ENCODE results near the gene PDE10A. TPM values are rescaled to one million over a fixed set of nuclear protein-coding genes. Genes with fewer than 3 reads are reported as not detected.
"Not testable (repeated sequence)": the region's sequence is repeated elsewhere in the genome, so short reads cannot be mapped to it uniquely, and the experiment has no call there.

The PDE10A gene
- polyA plus RNA-seq, 1 donor: 24.4 TPM

GRCh38 chr6:165627366-165627765, 35.7 kb downstream of the PDE10A start:
- no peak for DNase-seq

GRCh38 chr6:165626711-165627110, 36.3 kb downstream of the PDE10A start:
- DNase-seq: no peak

GRCh38 chr6:165624871-165625639, 38.0 kb downstream of the PDE10A start:
- DNase-seq: no peak

- DNase-seq: no peak
Observed at GRCh38 chr6:165621940-165622339, 41.1 kb downstream of the PDE10A start.

- DNase-seq: not testable (repeated sequence)
Observed at GRCh38 chr6:165618891-165619290, 44.1 kb downstream of the PDE10A start.

GRCh38 chr6:165618241-165618640, 44.8 kb downstream of the PDE10A start:
- DNase-seq: no peak

GRCh38 chr6:165617528-165617927, 45.5 kb downstream of the PDE10A start:
- no peak for DNase-seq

GRCh38 chr6:165616116-165616515, 46.9 kb downstream of the PDE10A start:
- no peak for DNase-seq

GRCh38 chr6:165615636-165616035, 47.4 kb downstream of the PDE10A start:
- DNase-seq: no peak

- no peak for DNase-seq
Observed at GRCh38 chr6:165611294-165611693, 51.7 kb downstream of the PDE10A start.

- DNase-seq: not testable (repeated sequence)
Observed at GRCh38 chr6:165608577-165608976, 54.5 kb downstream of the PDE10A start.

GRCh38 chr6:165606740-165607008, 56.4 kb downstream of the PDE10A start:
- no peak for DNase-seq

- DNase-seq: peak; percentile 44
Observed at GRCh38 chr6:165605901-165606739, 56.9 kb downstream of the PDE10A start.

GRCh38 chr6:165605182-165605875, 57.7 kb downstream of the PDE10A start:
- no peak for DNase-seq

- DNase-seq: no peak
Observed at GRCh38 chr6:165602291-165602690, 60.8 kb downstream of the PDE10A start.

GRCh38 chr6:165600606-165601005, 62.4 kb downstream of the PDE10A start:
- DNase-seq: no peak

GRCh38 chr6:165599596-165600487, 63.2 kb downstream of the PDE10A start:
- DNase-seq: no peak

GRCh38 chr6:165599121-165599520, 63.9 kb downstream of the PDE10A start:
- DNase-seq: no peak

GRCh38 chr6:165597821-165598220, 65.2 kb downstream of the PDE10A start:
- DNase-seq: no peak

- no peak for DNase-seq
Observed at GRCh38 chr6:165594584-165595333, 68.3 kb downstream of the PDE10A start.

GRCh38 chr6:165592947-165593346, 70.1 kb downstream of the PDE10A start:
- not testable (repeated sequence) for DNase-seq
